Measurements from ENCODE around the gene TRIL.

DNA sequence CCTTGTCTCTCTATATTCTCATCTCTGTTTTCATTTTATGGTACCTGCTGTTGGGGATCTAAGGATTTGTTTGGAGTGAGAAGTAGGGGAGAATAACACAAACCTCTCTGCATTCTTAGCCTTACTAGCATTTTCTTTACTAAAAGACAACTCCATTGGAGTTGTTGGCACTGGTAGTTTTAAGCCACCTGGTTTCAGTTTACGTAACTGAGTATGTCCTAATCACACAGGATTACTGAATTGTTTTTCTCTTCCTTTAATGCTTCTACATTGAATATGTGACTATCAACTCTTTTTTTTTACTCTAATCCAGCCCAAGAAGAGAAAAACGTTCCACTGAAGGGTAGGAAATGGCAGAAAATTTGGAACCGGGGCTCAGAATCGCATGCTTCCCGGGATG is 30.0 kb upstream of the TRIL start:
- TF ChIP-seq POLR2A (IDR thresholded peaks at IDR 0.05; ENCODE audit: extremely low read depth, insufficient read length): no peak
- TF ChIP-seq, protein P1, sequence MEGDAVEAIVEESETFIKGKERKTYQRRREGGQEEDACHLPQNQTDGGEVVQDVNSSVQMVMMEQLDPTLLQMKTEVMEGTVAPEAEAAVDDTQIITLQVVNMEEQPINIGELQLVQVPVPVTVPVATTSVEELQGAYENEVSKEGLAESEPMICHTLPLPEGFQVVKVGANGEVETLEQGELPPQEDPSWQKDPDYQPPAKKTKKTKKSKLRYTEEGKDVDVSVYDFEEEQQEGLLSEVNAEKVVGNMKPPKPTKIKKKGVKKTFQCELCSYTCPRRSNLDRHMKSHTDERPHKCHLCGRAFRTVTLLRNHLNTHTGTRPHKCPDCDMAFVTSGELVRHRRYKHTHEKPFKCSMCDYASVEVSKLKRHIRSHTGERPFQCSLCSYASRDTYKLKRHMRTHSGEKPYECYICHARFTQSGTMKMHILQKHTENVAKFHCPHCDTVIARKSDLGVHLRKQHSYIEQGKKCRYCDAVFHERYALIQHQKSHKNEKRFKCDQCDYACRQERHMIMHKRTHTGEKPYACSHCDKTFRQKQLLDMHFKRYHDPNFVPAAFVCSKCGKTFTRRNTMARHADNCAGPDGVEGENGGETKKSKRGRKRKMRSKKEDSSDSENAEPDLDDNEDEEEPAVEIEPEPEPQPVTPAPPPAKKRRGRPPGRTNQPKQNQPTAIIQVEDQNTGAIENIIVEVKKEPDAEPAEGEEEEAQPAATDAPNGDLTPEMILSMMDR (IDR thresholded peaks at IDR 0.05; ENCODE audit: low read depth, low read length): no peak

All from NB4 (cell line).